WTC11 (cell line): Measurements from ENCODE around the gene CD160.

Experiments
- ATF1 ChIP-seq: sonication (generic); formaldehyde crosslinking; IDR thresholded peaks from 2 replicates; pipeline ENCODE4 v1.8.1; 2023; ENCODE audit warnings: mild to moderate bottlenecking, moderate library complexity, missing genetic modification reagents
- CTCF ChIP-seq: fragments of 200-600 bp; IDR thresholded peaks from 2 replicates; pipeline ENCODE4 v1.8.0; 2022; ENCODE audit warnings: antibody characterized with exemption
- FOXP4 ChIP-seq: sonication (generic); formaldehyde crosslinking; IDR thresholded peaks from 2 replicates; pipeline ENCODE4 v1.8.0; 2022; ENCODE audit warnings: mild to moderate bottlenecking, missing genetic modification reagents
- GABPB1 ChIP-seq: sonication (generic); formaldehyde crosslinking; IDR thresholded peaks from 2 replicates; pipeline ENCODE4 v1.8.1; 2023; ENCODE audit warnings: mild to moderate bottlenecking, missing genetic modification reagents
- KAT7 ChIP-seq: sonication (generic); formaldehyde crosslinking; IDR thresholded peaks from 2 replicates; pipeline ENCODE4 v1.8.1; 2023; ENCODE audit warnings: missing genetic modification reagents, mild to moderate bottlenecking, borderline replicate concordance
- MAX ChIP-seq: sonication (generic); formaldehyde crosslinking; IDR thresholded peaks from 2 replicates; pipeline ENCODE4 v1.8.0; 2022; ENCODE audit warnings: mild to moderate bottlenecking, missing genetic modification reagents
- NFE2L1 ChIP-seq: sonication (generic); formaldehyde crosslinking; IDR thresholded peaks from 2 replicates; pipeline ENCODE4 v1.8.1; 2023; ENCODE audit warnings: missing genetic modification reagents
- TEAD4 ChIP-seq: sonication (generic); formaldehyde crosslinking; IDR thresholded peaks from 2 replicates; pipeline ENCODE4 v1.8.0; 2022; ENCODE audit warnings: mild to moderate bottlenecking, missing genetic modification reagents
- TF ChIP-seq, protein P1 (sequence below): sonication (generic); formaldehyde crosslinking; IDR thresholded peaks from 2 replicates; pipeline ENCODE4 v1.8.1; 2023; ENCODE audit warnings: mild to moderate bottlenecking, moderate library complexity, missing genetic modification reagents
- TF ChIP-seq, protein P2 (sequence below): sonication (generic); formaldehyde crosslinking; IDR thresholded peaks from 2 replicates; pipeline ENCODE4 v1.8.0; 2022; ENCODE audit warnings: missing genetic modification reagents
- TF ChIP-seq, protein P3 (sequence below): sonication (generic); formaldehyde crosslinking; IDR thresholded peaks from 2 replicates; pipeline ENCODE4 v1.8.1; 2023; ENCODE audit warnings: mild to moderate bottlenecking, missing genetic modification reagents
- TF ChIP-seq, protein P4 (sequence below): sonication (generic); formaldehyde crosslinking; IDR thresholded peaks from 2 replicates; pipeline ENCODE4 v1.8.1; 2023; ENCODE audit warnings: mild to moderate bottlenecking, missing genetic modification reagents, moderate library complexity

- TF ChIP-seq ATF1 (CRISPR knock-in tag) (no peak), FOXP4 (no peak), CTCF (no peak), TEAD4 (CRISPR knock-in tag) (no peak), NFE2L1 (no peak), KAT7 (CRISPR knock-in tag) (no peak), MAX (CRISPR knock-in tag) (no peak), GABPB1 (CRISPR knock-in tag) (no peak)
- TF ChIP-seq, protein P1, sequence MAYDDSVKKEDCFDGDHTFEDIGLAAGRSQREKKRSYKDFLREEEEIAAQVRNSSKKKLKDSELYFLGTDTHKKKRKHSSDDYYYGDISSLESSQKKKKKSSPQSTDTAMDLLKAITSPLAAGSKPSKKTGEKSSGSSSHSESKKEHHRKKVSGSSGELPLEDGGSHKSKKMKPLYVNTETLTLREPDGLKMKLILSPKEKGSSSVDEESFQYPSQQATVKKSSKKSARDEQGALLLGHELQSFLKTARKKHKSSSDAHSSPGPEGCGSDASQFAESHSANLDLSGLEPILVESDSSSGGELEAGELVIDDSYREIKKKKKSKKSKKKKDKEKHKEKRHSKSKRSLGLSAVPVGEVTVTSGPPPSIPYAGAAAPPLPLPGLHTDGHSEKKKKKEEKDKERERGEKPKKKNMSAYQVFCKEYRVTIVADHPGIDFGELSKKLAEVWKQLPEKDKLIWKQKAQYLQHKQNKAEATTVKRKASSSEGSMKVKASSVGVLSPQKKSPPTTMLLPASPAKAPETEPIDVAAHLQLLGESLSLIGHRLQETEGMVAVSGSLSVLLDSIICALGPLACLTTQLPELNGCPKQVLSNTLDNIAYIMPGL, result no peak
- TF ChIP-seq, protein P2, sequence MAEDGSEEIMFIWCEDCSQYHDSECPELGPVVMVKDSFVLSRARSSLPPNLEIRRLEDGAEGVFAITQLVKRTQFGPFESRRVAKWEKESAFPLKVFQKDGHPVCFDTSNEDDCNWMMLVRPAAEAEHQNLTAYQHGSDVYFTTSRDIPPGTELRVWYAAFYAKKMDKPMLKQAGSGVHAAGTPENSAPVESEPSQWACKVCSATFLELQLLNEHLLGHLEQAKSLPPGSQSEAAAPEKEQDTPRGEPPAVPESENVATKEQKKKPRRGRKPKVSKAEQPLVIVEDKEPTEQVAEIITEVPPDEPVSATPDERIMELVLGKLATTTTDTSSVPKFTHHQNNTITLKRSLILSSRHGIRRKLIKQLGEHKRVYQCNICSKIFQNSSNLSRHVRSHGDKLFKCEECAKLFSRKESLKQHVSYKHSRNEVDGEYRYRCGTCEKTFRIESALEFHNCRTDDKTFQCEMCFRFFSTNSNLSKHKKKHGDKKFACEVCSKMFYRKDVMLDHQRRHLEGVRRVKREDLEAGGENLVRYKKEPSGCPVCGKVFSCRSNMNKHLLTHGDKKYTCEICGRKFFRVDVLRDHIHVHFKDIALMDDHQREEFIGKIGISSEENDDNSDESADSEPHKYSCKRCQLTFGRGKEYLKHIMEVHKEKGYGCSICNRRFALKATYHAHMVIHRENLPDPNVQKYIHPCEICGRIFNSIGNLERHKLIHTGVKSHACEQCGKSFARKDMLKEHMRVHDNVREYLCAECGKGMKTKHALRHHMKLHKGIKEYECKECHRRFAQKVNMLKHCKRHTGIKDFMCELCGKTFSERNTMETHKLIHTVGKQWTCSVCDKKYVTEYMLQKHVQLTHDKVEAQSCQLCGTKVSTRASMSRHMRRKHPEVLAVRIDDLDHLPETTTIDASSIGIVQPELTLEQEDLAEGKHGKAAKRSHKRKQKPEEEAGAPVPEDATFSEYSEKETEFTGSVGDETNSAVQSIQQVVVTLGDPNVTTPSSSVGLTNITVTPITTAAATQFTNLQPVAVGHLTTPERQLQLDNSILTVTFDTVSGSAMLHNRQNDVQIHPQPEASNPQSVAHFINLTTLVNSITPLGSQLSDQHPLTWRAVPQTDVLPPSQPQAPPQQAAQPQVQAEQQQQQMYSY (CRISPR knock-in tag), result no peak
- TF ChIP-seq, protein P3, sequence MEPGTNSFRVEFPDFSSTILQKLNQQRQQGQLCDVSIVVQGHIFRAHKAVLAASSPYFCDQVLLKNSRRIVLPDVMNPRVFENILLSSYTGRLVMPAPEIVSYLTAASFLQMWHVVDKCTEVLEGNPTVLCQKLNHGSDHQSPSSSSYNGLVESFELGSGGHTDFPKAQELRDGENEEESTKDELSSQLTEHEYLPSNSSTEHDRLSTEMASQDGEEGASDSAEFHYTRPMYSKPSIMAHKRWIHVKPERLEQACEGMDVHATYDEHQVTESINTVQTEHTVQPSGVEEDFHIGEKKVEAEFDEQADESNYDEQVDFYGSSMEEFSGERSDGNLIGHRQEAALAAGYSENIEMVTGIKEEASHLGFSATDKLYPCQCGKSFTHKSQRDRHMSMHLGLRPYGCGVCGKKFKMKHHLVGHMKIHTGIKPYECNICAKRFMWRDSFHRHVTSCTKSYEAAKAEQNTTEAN (CRISPR knock-in tag), result no peak
- TF ChIP-seq, protein P4, sequence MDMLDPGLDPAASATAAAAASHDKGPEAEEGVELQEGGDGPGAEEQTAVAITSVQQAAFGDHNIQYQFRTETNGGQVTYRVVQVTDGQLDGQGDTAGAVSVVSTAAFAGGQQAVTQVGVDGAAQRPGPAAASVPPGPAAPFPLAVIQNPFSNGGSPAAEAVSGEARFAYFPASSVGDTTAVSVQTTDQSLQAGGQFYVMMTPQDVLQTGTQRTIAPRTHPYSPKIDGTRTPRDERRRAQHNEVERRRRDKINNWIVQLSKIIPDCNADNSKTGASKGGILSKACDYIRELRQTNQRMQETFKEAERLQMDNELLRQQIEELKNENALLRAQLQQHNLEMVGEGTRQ, result no peak
Observed at GRCh38 chr1:145701306-145701862, 17.9 kb upstream of the CD160 start.
